ENCODE data around the gene VEGFD. TPM values are rescaled to one million over a fixed set of nuclear protein-coding genes. Genes with fewer than 3 reads are reported as not detected.

VEGFD gene, protein sequence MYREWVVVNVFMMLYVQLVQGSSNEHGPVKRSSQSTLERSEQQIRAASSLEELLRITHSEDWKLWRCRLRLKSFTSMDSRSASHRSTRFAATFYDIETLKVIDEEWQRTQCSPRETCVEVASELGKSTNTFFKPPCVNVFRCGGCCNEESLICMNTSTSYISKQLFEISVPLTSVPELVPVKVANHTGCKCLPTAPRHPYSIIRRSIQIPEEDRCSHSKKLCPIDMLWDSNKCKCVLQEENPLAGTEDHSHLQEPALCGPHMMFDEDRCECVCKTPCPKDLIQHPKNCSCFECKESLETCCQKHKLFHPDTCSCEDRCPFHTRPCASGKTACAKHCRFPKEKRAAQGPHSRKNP
- 0.09 and 0.30 TPM in 2 replicates for total RNA-seq

DNA sequence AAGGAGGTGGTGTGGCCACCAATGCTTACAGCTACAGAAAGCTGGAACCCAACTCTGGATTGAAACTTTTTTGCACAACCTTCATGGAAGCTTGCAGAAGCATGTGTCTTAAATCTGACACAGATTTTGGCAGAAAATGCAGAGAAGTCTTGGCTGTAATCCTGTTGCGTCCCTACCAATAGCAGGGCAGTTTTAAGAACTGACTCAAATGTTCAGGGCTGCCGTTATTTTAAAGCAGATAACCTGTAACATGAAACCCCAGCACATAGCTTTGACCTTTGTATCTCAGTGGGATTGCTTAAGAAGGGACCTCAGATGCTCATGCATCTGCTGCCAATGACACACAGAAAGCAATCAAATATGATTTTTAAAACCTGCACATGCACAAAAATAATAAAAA, at the start of gene VEGFD:
VEGFD (minus strand) TSS at position 110 of the 400 bp plus-strand sequence. CDS start 467 bp downstream, outside the sequence.

DNA sequence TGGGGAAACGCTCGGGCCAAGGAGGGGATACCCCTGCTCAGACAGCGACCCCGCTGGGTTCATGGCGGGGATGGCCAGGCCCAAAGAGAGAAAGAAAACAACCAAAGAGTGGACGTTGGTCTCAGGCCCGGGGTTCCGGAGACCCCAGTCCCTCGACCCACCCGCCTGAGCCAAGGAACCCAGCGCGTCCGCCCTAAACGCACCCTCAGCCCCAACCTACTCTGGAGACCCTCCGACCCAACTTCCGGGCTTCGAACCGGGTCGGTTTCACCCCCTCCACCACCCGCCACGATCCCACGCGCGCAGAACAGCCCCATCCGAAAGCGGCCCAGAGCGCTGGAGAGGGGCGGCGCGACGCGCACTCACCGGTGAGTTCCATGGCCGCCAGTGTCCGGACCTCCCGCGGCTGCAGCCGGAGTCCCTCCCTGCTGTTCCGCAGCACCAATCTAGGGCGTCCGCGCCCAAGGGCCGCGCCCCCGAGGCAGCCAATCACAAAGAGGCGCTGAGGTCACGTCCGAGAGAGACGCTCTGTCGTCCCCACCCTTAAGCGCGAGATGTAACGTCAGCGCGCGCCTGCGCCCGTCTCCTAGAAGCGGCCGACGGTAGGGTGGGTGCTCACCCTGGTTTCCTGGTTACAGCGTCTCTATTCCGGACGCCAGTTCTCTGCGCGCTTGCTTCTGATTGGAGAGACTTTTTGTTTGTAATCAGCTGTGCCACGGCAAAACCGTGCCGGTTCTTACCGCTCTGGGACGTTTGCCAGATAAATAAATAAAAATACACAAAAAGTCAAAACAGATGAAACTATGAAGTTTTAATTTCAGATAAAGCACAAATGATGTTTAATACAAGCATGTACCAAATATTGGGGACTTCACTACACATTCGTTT, 48.8 kb downstream of the VEGFD start, which contains the start of gene PIGA:
PIGA (minus strand) TSS at position 389 of the 888 bp plus-strand sequence. CDS start 3,593 bp downstream, outside the sequence.

DNA sequence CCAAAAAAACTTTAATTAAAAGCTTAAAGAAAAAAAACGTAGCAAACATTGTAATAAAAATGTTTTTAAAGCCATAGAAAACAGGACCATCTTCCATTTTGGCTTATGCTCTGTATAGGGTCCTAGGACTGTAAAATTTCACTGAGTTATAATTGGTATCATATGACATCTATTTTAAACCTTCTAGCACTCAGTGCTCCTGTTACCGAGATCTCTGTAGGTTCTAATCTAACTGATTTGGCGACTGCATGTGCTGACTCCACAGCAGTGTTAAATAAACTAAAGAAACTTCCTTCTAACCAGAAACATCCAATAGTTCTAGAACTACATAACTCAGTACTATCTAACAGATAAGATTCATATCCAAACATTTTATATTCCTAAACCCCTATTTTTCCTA, 68.7 kb downstream of the VEGFD start, which contains the start of gene ASB11:
ASB11 (minus strand) TSS at position 132 of the 400 bp plus-strand sequence; CDS start at position 97, 35 bp downstream.

Other genes starting within 250 kb of the VEGFD start
- 1.2 TPM in 2 replicates for gene ASB9, start 114.3 kb downstream of the VEGFD start, total RNA-seq
- gene ASB11, start 68.8 kb downstream of the VEGFD start, total RNA-seq = not detected in 2 replicates
- 9.5 and 10.5 TPM in 2 replicates for gene PIGA, start 48.9 kb downstream of the VEGFD start, total RNA-seq
- gene PIR, start 108.9 kb upstream of the VEGFD start, total RNA-seq = 9.5 and 13.7 TPM in 2 replicates
- gene BMX, start 116.4 kb upstream of the VEGFD start, total RNA-seq = 0.23 and 0.30 TPM in 2 replicates
- 0.05 TPM in 1 of 2 replicates, not detected in the other for gene ACE2, start 216.5 kb upstream of the VEGFD start, total RNA-seq

Measured in smooth muscle cell of the umbilical artery (primary cell).